D721Med (cell line): ENCODE results near the gene GLB1L3.

Experiments used
- DNase-seq: peaks from one replicate; pipeline ENCODE4 v3.0.0; 2011; ENCODE audit warnings: low spot score; ENCODE audit not compliant: insufficient read length
- FAIRE-seq: peaks from 2 replicates; lab custom pipeline; 2011; peaks lifted over from hg19 to GRCh38; lab: Jason Lieb, UNC
- TF ChIP-seq, protein P1 (sequence below): IDR thresholded peaks from 2 replicates; pipeline ENCODE4 v1.5.1; 2012; ENCODE audit warnings: mild to moderate bottlenecking, control low read depth; ENCODE audit not compliant: insufficient read depth; ENCODE audit errors: missing control alignments

The GLB1L3 gene

DNA sequence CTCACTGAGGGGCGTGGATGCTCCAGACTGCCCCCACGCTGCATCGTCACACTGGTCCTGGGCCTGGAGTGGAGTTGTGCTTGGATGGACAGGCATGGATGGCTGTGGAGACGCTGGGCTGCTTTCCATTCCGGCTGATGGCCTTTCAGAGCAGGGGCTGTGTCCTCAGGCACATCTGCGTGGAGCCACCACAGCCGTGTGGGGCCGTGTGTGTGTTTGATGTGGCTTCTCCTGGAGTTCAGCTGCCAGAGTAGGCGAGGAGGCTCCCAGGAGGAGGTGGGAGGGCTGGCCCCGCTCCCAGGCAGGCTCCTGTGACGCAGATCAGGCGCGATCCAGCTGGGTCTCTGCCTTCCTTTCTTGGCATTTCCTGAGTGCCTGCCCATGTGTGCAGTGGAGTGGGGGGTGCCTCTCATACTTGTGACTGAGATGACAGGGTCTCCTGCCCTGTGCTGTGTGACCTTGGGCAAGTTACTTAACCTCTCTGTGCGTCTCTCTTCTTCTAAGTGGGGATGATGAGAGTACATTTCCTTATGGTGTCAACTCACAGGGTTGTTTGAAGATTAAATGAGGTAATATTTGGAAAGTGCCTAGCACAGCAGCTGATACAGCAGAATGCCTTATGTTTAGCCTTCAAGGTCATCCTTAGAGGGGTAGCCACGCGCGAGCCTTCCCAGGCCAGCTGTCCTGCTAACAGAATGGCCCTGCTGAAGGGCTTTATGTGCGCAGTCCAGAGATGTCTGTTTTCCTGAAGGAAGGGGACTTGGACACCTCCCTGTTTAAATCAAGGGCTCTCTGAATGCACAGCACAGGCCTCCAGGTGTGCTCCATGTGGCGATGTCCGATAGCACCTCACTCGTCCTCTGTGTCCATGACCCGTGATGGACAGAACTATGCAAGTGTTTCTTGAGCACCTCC lies 89.1 kb downstream of the GLB1L3 start:
- no peak for FAIRE-seq

DNA sequence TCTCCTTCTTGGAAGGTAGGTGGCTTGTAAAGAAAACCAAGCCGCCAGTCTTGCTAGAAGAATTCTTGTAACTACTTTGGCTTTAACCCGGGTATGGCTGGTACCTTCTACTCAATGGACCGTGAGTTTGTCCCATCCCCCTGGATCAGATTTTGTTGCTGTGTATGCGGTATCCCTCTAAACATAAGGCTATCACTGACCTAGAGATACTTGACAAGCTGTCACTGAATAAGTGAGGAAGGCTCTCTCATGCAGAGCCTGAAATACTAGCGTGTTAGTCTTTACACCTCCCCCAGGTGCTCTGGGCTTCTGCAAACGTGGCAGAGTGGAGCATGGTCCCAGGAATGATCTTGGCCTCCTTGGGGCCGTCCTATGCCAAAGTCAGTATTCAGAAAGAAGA lies 90.1 kb downstream of the GLB1L3 start:
- TF ChIP-seq, protein P1, sequence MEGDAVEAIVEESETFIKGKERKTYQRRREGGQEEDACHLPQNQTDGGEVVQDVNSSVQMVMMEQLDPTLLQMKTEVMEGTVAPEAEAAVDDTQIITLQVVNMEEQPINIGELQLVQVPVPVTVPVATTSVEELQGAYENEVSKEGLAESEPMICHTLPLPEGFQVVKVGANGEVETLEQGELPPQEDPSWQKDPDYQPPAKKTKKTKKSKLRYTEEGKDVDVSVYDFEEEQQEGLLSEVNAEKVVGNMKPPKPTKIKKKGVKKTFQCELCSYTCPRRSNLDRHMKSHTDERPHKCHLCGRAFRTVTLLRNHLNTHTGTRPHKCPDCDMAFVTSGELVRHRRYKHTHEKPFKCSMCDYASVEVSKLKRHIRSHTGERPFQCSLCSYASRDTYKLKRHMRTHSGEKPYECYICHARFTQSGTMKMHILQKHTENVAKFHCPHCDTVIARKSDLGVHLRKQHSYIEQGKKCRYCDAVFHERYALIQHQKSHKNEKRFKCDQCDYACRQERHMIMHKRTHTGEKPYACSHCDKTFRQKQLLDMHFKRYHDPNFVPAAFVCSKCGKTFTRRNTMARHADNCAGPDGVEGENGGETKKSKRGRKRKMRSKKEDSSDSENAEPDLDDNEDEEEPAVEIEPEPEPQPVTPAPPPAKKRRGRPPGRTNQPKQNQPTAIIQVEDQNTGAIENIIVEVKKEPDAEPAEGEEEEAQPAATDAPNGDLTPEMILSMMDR: no peak
- FAIRE-seq (no peak), DNase-seq (no peak)

More for the DNA sequence above, 89.1 kb downstream of the GLB1L3 start:
- DNase-seq: no peak
- TF ChIP-seq, protein P1: no peak

DNA sequence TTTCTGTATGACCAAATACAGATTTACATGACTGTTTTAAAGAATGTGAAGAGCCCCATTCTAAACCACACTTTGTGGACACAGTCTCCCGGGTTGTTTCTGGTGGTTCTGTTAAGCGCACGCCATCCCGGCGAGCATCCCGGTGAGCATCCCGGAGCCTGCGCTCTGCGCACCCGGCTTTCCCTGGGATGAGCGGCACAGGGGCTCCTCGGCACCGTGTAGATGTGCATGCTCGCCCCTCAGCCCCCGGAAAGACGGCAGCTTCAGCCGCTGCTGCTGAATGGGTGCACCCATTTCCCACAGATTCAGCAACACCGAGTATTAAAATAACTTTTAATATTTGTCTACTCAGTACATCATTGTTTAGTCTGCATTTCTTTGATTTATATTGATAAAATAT lies 91.6 kb downstream of the GLB1L3 start:
- FAIRE-seq (no peak), DNase-seq (no peak)
- TF ChIP-seq, protein P1: no peak
